ENCODE data around the gene KCNJ8. TPM values are rescaled to one million over a fixed set of nuclear protein-coding genes. Genes with fewer than 3 reads are reported as not detected.
"Not testable (repeated sequence)": the region's sequence is repeated elsewhere in the genome, so short reads cannot be mapped to it uniquely, and the experiment has no call there.

The KCNJ8 gene
- total RNA-seq, 4 donors from 2014 or later, result 28.2 to 36.4 (median 31.6) TPM

DNA sequence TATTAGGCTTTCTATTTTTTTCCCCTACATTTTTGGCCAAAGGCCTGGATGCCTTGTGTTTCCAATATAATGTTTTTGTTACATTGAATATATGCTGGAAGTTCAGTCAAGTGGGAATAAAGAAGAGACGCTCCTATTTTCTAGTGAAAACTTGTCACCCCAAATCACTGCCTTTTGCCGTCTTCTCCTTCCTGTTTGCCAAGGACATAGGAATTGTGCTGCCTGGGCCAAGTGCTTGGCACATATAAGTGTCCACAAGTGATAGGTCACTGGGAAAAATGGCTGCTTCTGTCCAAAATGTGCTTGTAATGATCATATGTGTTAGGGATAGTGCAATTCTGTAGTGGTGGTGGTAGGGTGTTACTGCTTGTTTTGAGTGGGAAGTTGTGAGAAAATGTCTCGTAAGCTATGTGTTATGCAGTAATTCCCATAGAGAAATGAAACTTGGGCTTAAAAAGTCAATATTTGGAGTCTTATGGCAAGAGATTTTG lies 11.6 kb upstream of the KCNJ8 start:
- Histone ChIP-seq H3K4me3 (no peak overlapping the region), H3K36me3 (no peaks in the 10 kb centered on the region), H3K4me1 (peaks cover 0 to 15% (median 0%) of the 10 kb centered on the region in 3 donors), H3K9me3 (no peaks in the 10 kb centered on the region), H3K27ac (no peak overlapping the region), H3K27me3 (no peaks in the 10 kb centered on the region)
- TF ChIP-seq POLR2A (IDR thresholded peaks at IDR 0.05) (no peak), CTCF (IDR thresholded peaks at IDR 0.05) (no peak), POLR2AphosphoS5 (IDR thresholded peaks at IDR 0.05) (no peak), EP300 (IDR thresholded peaks at IDR 0.05) (no peak)
- 73 to 81% methylated on average over 3 of the region's 3 CpGs for WGBS, 2 donors (ENCODE audit: low coverage in 1 of 2)
- no peak for ATAC-seq

GRCh38 chr12:21782723-21783122 lies 8.2 kb upstream of the KCNJ8 start:
- ATAC-seq, H3K27me3 ChIP-seq, H3K36me3 ChIP-seq, H3K4me3 ChIP-seq, H3K9me3 ChIP-seq, H3K27ac ChIP-seq: not testable (repeated sequence)
- WGBS, 2 donors (ENCODE audit: low coverage in 1 of 2), result 84 to 86% methylated on average over 1 to 3 of the region's 3 CpGs
- peaks cover 0 to 39% (median 3%) of the 10 kb centered on the region in 3 donors for H3K4me1 ChIP-seq

DNA sequence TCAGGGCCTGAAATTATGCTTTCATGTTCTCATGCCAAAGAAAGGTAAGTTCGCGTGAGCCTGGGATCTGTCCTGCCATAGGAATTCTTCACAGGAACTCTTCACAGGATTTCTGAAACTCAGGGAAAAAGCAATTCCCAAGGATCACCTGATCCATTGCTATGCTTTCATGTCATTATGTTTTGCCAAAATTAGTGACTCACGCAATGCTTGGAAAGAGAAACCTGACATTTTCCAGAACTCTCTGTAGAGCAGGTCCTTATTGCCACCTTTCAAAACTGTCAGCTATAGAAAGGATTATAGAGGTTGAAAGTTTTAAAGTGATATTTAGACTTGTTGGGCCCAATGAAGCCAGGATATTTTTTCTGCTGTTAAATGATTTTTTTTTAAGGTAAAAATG lies 6.3 kb upstream of the KCNJ8 start:
- H3K36me3 ChIP-seq, result no peaks in the 10 kb centered on the region
- WGBS, 2 donors (ENCODE audit: low coverage in 1 of 2), result 20 to 59% methylated on average over 3 of the region's 3 CpGs
- H3K4me3 ChIP-seq, result no peak overlapping the region
- H3K27ac ChIP-seq, result peak overlapping the region; percentile 50 to 75 (median 67)
- no peaks in the 10 kb centered on the region for H3K27me3 ChIP-seq
- peak; percentile 73 for ATAC-seq
- no peak for TF ChIP-seq EP300 (IDR thresholded peaks at IDR 0.05)
- peak; percentile 97 for TF ChIP-seq POLR2AphosphoS5 (IDR thresholded peaks at IDR 0.05)
- H3K9me3 ChIP-seq, result no peaks in the 10 kb centered on the region
- H3K4me1 ChIP-seq, result peaks cover 0 to 50% (median 8%) of the 10 kb centered on the region in 3 donors

- H3K27ac ChIP-seq, result peak overlapping the region; percentile 93 to 94 (median 93)
- peaks cover 0 to 74% (median 8%) of the 10 kb centered on the region in 3 donors for H3K4me1 ChIP-seq
- H3K9me3 ChIP-seq, result no peaks in the 10 kb centered on the region
- no peak overlapping the region for H3K4me3 ChIP-seq
- no peak for ATAC-seq
- no peak for TF ChIP-seq POLR2AphosphoS5 (IDR thresholded peaks at IDR 0.05)
- TF ChIP-seq CTCF (IDR thresholded peaks at IDR 0.05), result no peak
- no peak for TF ChIP-seq POLR2A (IDR thresholded peaks at IDR 0.05)
- no peak for TF ChIP-seq EP300 (IDR thresholded peaks at IDR 0.05)
- no peaks in the 10 kb centered on the region for H3K27me3 ChIP-seq
- WGBS, 2 donors (ENCODE audit: low coverage in 1 of 2), result 21 to 41% methylated on average over 3 of the region's 3 CpGs
- H3K36me3 ChIP-seq, result no peaks in the 10 kb centered on the region
Measured at GRCh38 chr12:21776175-21776574, 1.7 kb upstream of the KCNJ8 start.

DNA sequence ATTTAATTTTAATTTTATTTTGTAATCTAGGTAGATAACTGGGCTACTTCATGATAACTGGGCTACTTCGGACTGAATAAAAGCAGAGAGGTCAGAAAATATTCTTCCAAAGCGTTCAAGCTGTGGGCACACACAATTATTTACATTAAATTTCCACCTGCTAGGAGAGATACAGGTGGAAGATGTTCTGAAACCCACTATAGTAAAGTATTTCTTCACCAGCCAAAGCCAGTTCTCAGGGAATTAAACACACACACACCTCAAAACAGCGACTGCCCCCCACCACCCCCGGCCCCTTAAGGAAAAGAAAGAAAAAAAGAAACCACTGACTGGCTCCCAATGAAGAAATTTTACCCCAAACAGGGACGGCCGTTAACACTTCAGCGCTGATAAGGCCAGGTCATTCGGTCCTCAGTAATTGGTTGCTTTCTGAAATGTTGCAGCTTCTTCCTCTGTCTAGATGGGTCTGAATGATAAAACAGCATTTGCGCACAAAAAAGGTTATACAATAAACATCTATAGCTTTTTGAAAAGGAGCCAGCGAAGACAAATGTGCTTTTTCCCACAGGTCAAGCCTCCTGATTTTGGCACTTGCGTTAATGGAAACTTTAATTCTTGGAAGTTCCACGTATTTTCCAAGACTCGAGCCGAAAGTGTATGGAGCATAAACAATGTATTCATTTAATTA lies 771 bp upstream of the KCNJ8 start:
- Histone ChIP-seq H3K27me3 (no peaks in the 10 kb centered on the region), H3K36me3 (no peaks in the 10 kb centered on the region), H3K4me3 (peak overlapping the region; percentile 69 to 94), H3K9me3 (no peaks in the 10 kb centered on the region), H3K4me1 (peaks cover 0 to 74% (median 8%) of the 10 kb centered on the region in 3 donors), H3K27ac (peak overlapping the region; percentile 93 to 94 (median 93))
- 2 to 3% methylated on average over 13 to 14 of the region's 14 CpGs for WGBS, 2 donors (ENCODE audit: low coverage in 1 of 2)
- no peak for ATAC-seq
- peak in 1 of 2 donors; percentile 21 for TF ChIP-seq POLR2A (IDR thresholded peaks at IDR 0.05)
- TF ChIP-seq POLR2AphosphoS5 (IDR thresholded peaks at IDR 0.05), result peak; percentile 26
- TF ChIP-seq EP300 (IDR thresholded peaks at IDR 0.05), result no peak
- TF ChIP-seq CTCF (IDR thresholded peaks at IDR 0.05), result no peak

- WGBS, 2 donors (ENCODE audit: low coverage in 1 of 2), result 2 to 4% methylated on average over 10 of the region's 10 CpGs
- H3K4me1 ChIP-seq, result peaks cover 0 to 63% (median 5%) of the 10 kb centered on the region in 3 donors
- TF ChIP-seq POLR2AphosphoS5 (IDR thresholded peaks at IDR 0.05) (peak; percentile 37), CTCF (IDR thresholded peaks at IDR 0.05) (no peak)
- H3K36me3 ChIP-seq, result peaks cover 0 to 14% of the 10 kb centered on the region in 2 donors
- no peaks in the 10 kb centered on the region for H3K9me3 ChIP-seq
- peak overlapping the region; percentile 69 to 94 for H3K4me3 ChIP-seq
- H3K27me3 ChIP-seq, result no peaks in the 10 kb centered on the region
- H3K27ac ChIP-seq, result peak overlapping the region; percentile 77 to 94 (median 93)
- no peak for ATAC-seq
Measured at GRCh38 chr12:21773806-21774205, 700 bp downstream of the KCNJ8 start.
